Transverse colon (tissue), 4 donors: ENCODE data around the gene IL9R. TPM values are rescaled to one million over a fixed set of nuclear protein-coding genes. Genes with fewer than 3 reads are reported as not detected.

Experiments used
- DNase-seq: peaks from one replicate; pipeline ENCODE4 v3.0.0-alpha.2; 2019
- H3K27ac ChIP-seq, 4 donors: fragments of 200-600 bp; sonication (generic); 2 replicates each; pipeline ENCODE4 v1.5.1; 2016 to 2018; ENCODE audit warnings: inconsistent platforms in 4 of 4
- H3K27me3 ChIP-seq: fragments of 200-600 bp; sonication (generic); 2 replicates; pipeline ENCODE4 v1.5.1; 2017; ENCODE audit warnings: inconsistent platforms
- H3K36me3 ChIP-seq, 4 donors: fragments of 200-600 bp; sonication (generic); 2 replicates each; pipeline ENCODE4 v1.5.1; 2017 to 2019; ENCODE audit warnings: inconsistent platforms in 4 of 4
- H3K4me1 ChIP-seq, 4 donors: fragments of 200-600 bp; sonication (generic); 2 replicates each; pipeline ENCODE4 v1.5.1; 2017 to 2020; ENCODE audit warnings: inconsistent platforms in 4 of 4
- H3K4me3 ChIP-seq, 4 donors: fragments of 200-600 bp; sonication (generic); 1 replicate in 1 of 4; 2 replicates in 3 of 4; pipeline versions ENCODE4 v1.5.1 to v1.6.1; 2017 to 2019; ENCODE audit warnings: inconsistent platforms in 4 of 4
- H3K9me3 ChIP-seq, 2 donors: fragments of 200-600 bp; sonication (generic); 2 replicates each; pipeline ENCODE4 v1.5.1; 2017 to 2019; ENCODE audit warnings: inconsistent platforms in 2 of 2
- CTCF ChIP-seq, 5 experiments: fragments of 200-600 bp in 3 of 5; fragments of 450-650 bp in 2 of 5; sonication (generic) in 3 of 5; IDR thresholded peaks; 1 replicate in 2 of 5; 2 replicates in 3 of 5; pipeline ENCODE4 v1.5.1; 2016 to 2017; ENCODE audit warnings: antibody characterized with exemption in 5 of 5, inconsistent platforms in 3 of 5, mild to moderate bottlenecking in 2 of 5, moderate library complexity in 1 of 5
- EP300 ChIP-seq: sonication (generic); formaldehyde crosslinking; IDR thresholded peaks from one replicate; pipeline ENCODE4 v1.6.1; 2017; ENCODE audit warnings: antibody characterized with exemption, low read depth
- POLR2A ChIP-seq: fragments of 450-650 bp; IDR thresholded peaks from one replicate; pipeline ENCODE4 v1.6.1; 2016; ENCODE audit warnings: antibody characterized with exemption, mild to moderate bottlenecking, moderate library complexity
- POLR2AphosphoS5 ChIP-seq, 3 donors: sonication (generic); formaldehyde crosslinking; IDR thresholded peaks; one replicate each; pipeline ENCODE4 v1.6.1; 2016; ENCODE audit warnings: antibody characterized with exemption in 3 of 3
- WGBS, 2 donors: methylation state at CpG; one replicate each; pipeline ENCODE4 v1.1.5; 2018; ENCODE audit warnings: low coverage in 1 of 2; 5-methylcytosine and 5-hydroxymethylcytosine counted together
- in situ Hi-C, 4 donors: fragments of 200-750 bp; cut with MboI; loops; one replicate each; pipeline versions ENCODE4 v1.15.0 to v1.15.1; 2017; ENCODE audit warnings: low sequenced_read_pairs in 3 of 4, low pct_ligation_motif_present in 1 of 4, low pct_unique_long_range_greater_than_20kb in 1 of 4
- intact Hi-C: fragments of 100-400 bp; cut with DNase I; formaldehyde crosslinking; loops from one replicate; pipeline ENCODE4 v1.15.1; 2023; ENCODE audit warnings: low total_unique reads
- total RNA-seq, 4 donors: library from RNA; depleted of rRNA; stranded (reverse); fragments of >200 nt; gene quantifications; one replicate each; pipeline ENCODE4 v1.1.0, GENCODE V29; 2016

Gene IL9R
- total RNA-seq: under 1 TPM in 2 of 4 donors, not detected in 2; 0.41 to 0.79 TPM

- intact Hi-C loops (no loop called here), in situ Hi-C loops (no loop called here)
- no peak within 1 kb of the TSS for H3K27ac ChIP-seq
- WGBS, 2 donors: 66% methylated on average over 5 of the region's 5 CpGs; no CpG with 5 or more reads in 1 of the 2 donors
- H3K9me3 ChIP-seq: no peaks in the 10 kb centered on the region
- H3K36me3 ChIP-seq: no peaks in the 10 kb centered on the region
- DNase-seq: no peak
- no peaks in the 10 kb centered on the region for H3K27me3 ChIP-seq
- H3K4me1 ChIP-seq: no peaks in the 10 kb centered on the region
- no peak within 1 kb of the TSS for H3K4me3 ChIP-seq
- TF ChIP-seq POLR2A (no peak), POLR2AphosphoS5 (IDR thresholded peaks at IDR 0.05) (no peak), CTCF (IDR thresholded peaks at IDR 0.05) (no peak), EP300 (no peak)
Observed at GRCh38 chrX:155997436-155997835, at the start of gene IL9R. IL9R (plus strand) TSS chrX:155997696; CDS start chrX:155997760, 64 bp downstream.

GRCh38 chrX:155949098-155949497 is 48.4 kb upstream of the IL9R start:
- H3K4me1 ChIP-seq: no peaks in the 10 kb centered on the region
- DNase-seq: no peak
- 81% methylated on average over 2 of the region's 2 CpGs; no CpG with 5 or more reads in 1 of the 2 donors for WGBS, 2 donors
- in situ Hi-C loops: no loop called here
- no peaks in the 10 kb centered on the region for H3K36me3 ChIP-seq
- H3K4me3 ChIP-seq: no peak overlapping the region
- no peaks in the 10 kb centered on the region for H3K9me3 ChIP-seq
- intact Hi-C loops: no loop called here
- TF ChIP-seq POLR2AphosphoS5 (IDR thresholded peaks at IDR 0.05) (no peak), EP300 (no peak), POLR2A (no peak), CTCF (IDR thresholded peaks at IDR 0.05) (no peak)
- no peak overlapping the region for H3K27ac ChIP-seq
- H3K27me3 ChIP-seq: no peaks in the 10 kb centered on the region

- no peaks in the 10 kb centered on the region for H3K36me3 ChIP-seq
- H3K4me3 ChIP-seq: no peak overlapping the region
- intact Hi-C loops (no loop called here), in situ Hi-C loops (no loop called here)
- TF ChIP-seq EP300: no peak
- TF ChIP-seq CTCF (IDR thresholded peaks at IDR 0.05): no peak
- TF ChIP-seq POLR2A: no peak
- no peak for TF ChIP-seq POLR2AphosphoS5 (IDR thresholded peaks at IDR 0.05)
- 60 to 72% methylated on average over 1 to 3 of the region's 3 CpGs for WGBS, 2 donors
- H3K27ac ChIP-seq: no peak overlapping the region
- DNase-seq: no peak
- H3K27me3 ChIP-seq: no peaks in the 10 kb centered on the region
- H3K9me3 ChIP-seq: no peaks in the 10 kb centered on the region
- no peaks in the 10 kb centered on the region for H3K4me1 ChIP-seq
Observed at GRCh38 chrX:155951237-155951789, 46.2 kb upstream of the IL9R start.

- WGBS, 2 donors: 76% methylated on average over 3 of the region's 3 CpGs; no CpG with 5 or more reads in 1 of the 2 donors
- Histone ChIP-seq H3K4me1 (no peaks in the 10 kb centered on the region), H3K9me3 (no peaks in the 10 kb centered on the region), H3K4me3 (no peak overlapping the region), H3K27me3 (no peaks in the 10 kb centered on the region), H3K36me3 (no peaks in the 10 kb centered on the region), H3K27ac (no peak overlapping the region)
- in situ Hi-C loops: no loop called here
- TF ChIP-seq EP300: no peak
- TF ChIP-seq CTCF (IDR thresholded peaks at IDR 0.05): no peak
- DNase-seq: no peak
- intact Hi-C loops: no loop called here
Observed at GRCh38 chrX:155953055-155953454, 44.4 kb upstream of the IL9R start.
